22Rv1 (cell line): ENCODE results near the gene LIPM.

Experiments used
- CTCF ChIP-seq: fragments of 450-650 bp; IDR thresholded peaks from 2 replicates; pipeline ENCODE4 v1.5.1; 2017; ENCODE audit warnings: mild to moderate bottlenecking
- ZFX ChIP-seq: fragments of 450-650 bp; IDR thresholded peaks from 2 replicates; pipeline ENCODE4 v1.6.1; 2017; ENCODE audit warnings: antibody characterized with exemption, borderline replicate concordance

- TF ChIP-seq CTCF (no peak), ZFX (no peak)
These were observed 13.6 kb upstream of the LIPM start for GRCh38 chr10:88788924-88789323.
